ENCODE measurements around the gene TAS1R3.
A peak's percentile ranks its signal among the peaks of the same experiment; 100 is the strongest.

TAS1R3 gene

DNA sequence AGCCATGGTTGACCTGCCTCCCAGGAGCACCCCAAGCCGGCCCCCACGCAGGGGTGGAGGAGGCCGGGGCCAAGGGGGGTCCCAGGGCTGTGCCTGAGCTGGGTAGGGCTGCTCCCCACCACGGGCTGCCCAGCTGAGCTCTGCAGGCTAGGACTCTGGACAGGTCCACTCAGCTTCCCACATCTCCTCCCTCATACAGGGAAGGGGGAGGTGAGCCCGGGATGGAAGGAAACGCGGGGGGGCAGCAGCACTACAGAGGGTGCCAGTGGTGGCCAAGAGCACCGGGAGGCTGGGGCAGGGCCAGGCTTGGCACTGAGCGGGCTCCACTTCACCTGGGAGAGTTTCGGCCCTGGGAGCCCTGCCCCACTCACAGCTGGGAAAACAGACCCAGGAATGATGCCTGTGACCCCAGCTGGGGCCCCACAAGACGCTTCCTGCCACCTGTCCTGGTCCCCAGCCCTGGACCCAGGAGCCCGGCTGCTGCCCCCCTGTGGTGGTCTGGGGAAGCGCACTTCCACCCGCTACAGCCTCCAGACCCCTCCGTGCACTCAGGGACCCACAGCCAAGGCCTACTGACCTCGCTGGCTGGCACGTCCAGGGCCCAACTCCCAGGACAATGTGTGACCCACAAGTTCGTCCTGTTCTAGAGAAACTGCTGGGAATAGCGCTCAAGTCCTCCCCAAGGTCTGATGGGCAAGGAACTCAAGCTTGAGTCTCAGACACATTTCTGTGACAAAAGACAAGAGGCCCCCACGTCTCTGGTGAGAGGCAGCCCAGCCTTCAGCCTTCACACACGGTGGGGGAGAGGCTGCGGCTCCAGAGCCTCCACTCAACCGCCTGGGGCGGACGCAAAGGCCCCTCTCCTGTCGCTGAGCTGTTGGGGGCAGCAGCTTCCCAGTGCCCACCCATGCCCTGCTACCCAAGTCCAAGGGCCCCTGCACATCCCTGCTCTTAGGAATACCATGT lies 40.9 kb downstream of the TAS1R3 start:
- TF ChIP-seq, protein P1, sequence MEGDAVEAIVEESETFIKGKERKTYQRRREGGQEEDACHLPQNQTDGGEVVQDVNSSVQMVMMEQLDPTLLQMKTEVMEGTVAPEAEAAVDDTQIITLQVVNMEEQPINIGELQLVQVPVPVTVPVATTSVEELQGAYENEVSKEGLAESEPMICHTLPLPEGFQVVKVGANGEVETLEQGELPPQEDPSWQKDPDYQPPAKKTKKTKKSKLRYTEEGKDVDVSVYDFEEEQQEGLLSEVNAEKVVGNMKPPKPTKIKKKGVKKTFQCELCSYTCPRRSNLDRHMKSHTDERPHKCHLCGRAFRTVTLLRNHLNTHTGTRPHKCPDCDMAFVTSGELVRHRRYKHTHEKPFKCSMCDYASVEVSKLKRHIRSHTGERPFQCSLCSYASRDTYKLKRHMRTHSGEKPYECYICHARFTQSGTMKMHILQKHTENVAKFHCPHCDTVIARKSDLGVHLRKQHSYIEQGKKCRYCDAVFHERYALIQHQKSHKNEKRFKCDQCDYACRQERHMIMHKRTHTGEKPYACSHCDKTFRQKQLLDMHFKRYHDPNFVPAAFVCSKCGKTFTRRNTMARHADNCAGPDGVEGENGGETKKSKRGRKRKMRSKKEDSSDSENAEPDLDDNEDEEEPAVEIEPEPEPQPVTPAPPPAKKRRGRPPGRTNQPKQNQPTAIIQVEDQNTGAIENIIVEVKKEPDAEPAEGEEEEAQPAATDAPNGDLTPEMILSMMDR (IDR thresholded peaks at IDR 0.05) = peak; percentile 96
- Mint-ChIP-seq H3K27me3 (ENCODE audit: low read depth, poor library complexity) (no peaks in the 10 kb centered on the region), H3K4me3 (peak overlapping the region; percentile 59), H3K9me3 (no peaks in the 10 kb centered on the region), H3K27ac (no peak overlapping the region), H3K36me3 (ENCODE audit: low read depth) (no peaks in the 10 kb centered on the region), H3K4me1 (peaks cover 20% of the 10 kb centered on the region)
- peak; percentile 93 for DNase-seq

DNA sequence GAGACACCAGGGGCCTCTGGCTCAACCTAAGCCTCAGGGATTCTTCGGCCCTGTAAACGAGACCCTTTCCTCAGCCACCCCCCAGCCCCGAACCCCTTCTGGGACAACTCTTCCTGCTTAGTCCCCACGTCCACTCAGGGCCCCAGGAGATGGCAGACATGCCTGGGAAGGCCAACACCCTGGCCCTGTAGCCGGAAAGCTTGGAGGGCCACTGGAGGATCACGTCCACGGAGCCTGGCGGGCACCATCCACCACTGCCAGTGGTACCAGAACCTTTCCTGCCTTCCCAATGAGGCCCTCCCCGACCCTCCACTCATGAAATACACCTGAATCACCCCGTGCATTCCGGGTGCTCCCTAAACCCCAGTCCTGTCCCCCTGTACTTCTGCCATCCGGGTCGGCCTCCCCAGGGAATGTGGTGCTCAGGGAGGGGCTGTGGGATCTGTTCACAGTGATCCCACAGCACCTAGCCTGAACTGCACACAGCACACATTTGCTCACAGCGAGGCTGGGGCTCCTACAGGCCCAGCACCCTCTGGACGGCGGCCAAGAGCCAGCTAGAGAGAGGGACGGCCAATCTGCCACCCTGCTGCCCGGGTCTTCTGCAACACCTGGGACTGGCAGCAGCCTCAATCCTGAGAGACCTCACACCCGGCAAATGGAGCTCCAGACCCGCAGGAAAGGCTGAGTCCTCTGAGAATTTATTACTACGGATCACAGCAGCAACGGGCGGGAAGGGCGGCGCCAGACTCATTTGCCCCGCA lies 42.2 kb downstream of the TAS1R3 start:
- H3K27ac Mint-ChIP-seq = no peak overlapping the region
- peaks cover 20% of the 10 kb centered on the region for H3K4me1 Mint-ChIP-seq
- TF ChIP-seq, protein P1 (IDR thresholded peaks at IDR 0.05) = no peak
- H3K9me3 Mint-ChIP-seq = no peaks in the 10 kb centered on the region
- no peak for DNase-seq
- no peaks in the 10 kb centered on the region for H3K36me3 Mint-ChIP-seq (ENCODE audit: low read depth)
- H3K27me3 Mint-ChIP-seq (ENCODE audit: low read depth, poor library complexity) = no peaks in the 10 kb centered on the region
- H3K4me3 Mint-ChIP-seq = peak overlapping the region; percentile 89

DNA sequence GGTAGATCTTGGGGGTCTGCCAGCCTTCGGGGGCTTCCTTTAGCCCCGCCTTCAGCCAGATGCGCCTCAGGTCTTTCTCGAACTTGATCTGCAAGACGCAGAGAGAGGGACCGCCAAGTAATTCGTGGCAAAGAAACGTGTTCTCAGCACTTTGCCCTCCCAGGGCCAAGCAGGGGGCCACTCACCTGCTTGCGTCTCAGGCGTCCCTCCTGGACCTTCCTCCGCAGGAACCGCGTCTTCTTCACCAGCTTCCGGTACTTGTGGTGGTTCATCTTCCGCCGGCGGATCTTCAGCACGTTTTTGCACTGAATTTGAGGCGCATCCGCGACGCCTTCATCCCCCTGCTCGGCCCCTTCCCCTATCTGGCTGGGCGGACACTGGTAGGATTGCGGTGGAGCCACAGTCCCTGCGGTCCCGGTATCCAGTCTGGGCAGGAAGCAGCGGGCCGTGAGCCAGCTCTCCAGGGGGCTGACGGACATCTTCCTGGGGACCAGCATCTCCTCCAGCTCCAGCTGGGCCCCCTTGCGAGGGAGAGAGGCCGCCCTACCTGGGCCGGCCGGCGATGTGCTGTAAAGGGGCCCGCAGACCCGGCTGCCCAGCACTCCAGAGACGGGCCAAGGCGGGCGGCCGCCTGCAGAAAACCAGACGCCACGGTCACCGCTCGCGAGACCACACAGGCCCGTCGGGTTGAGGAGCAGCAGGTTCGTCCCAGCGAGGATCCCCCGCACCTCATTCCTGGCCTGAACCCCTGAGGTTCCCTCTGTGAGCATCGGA lies 42.9 kb downstream of the TAS1R3 start:
- Mint-ChIP-seq H3K27ac (no peak overlapping the region), H3K4me1 (peaks cover 20% of the 10 kb centered on the region), H3K36me3 (ENCODE audit: low read depth) (no peaks in the 10 kb centered on the region), H3K4me3 (peak overlapping the region; percentile 89), H3K27me3 (ENCODE audit: low read depth, poor library complexity) (no peaks in the 10 kb centered on the region), H3K9me3 (no peaks in the 10 kb centered on the region)
- DNase-seq = no peak
- TF ChIP-seq, protein P1 (IDR thresholded peaks at IDR 0.05) = no peak

DNA sequence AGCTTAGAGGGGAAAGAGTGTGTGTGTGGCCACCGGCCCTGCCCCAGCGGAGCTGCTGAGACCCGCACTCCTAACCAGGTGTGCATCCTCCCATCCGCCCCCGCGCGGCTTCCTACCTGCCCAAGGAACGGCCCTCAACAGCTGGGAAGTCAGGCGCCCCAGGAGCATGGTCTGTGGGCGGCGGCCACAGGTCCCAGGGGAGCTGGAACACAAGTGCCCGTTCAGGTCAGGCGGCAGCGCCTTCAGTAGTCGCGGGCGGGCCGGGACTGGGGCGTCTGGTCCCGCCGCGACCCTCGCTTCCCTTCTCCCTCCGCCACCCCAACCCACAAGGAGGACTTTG lies 43.5 kb downstream of the TAS1R3 start:
- H3K27ac Mint-ChIP-seq = no peak overlapping the region
- H3K36me3 Mint-ChIP-seq (ENCODE audit: low read depth) = no peaks in the 10 kb centered on the region
- no peaks in the 10 kb centered on the region for H3K27me3 Mint-ChIP-seq (ENCODE audit: low read depth, poor library complexity)
- H3K9me3 Mint-ChIP-seq = no peaks in the 10 kb centered on the region
- DNase-seq = peak; percentile 56
- TF ChIP-seq, protein P1 (IDR thresholded peaks at IDR 0.05) = no peak
- H3K4me3 Mint-ChIP-seq = peak overlapping the region; percentile 89
- H3K4me1 Mint-ChIP-seq = peaks cover 20% of the 10 kb centered on the region

DNA sequence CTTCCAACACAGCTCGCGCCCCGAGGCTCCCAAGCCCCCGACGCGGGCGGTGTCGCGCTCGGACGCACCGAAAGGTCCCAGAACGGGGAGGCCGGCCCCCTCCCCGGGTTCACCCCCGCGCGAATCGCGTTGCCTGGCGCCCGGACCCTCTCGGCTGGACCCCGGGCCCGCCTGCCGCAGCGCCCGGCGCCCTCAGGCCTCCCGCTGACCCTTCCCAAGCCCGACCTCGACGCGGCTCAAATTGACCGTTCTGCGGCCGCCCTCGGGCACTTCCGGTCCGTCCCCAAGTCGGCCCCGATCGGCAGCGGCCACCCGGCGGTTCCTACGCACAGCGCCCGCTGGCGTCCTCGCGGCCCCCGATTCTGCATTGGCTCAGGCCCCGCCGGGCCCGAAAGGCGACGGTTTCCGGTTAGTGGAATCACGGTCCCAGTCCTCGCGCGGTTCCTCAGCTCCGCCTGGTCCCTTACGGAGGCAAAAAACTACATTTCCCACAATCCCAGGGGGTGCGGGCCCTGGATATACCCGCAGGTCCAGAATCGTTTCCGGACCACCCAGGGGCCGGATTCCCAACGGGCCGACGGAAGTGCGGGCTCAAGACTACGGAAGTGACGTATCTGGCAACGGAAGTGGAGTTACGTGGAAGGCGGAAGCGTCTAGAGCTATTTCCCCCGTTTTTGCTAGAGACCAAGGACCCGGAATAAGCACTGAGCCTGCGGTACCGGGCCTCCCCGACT lies 44.0 kb downstream of the TAS1R3 start, which contains the start of gene AURKAIP1:
TSS of gene AURKAIP1 (minus strand) at position 279 of the 734 bp plus-strand sequence. CDS start 451 bp downstream, outside the sequence.
- DNase-seq = peak; percentile 97
- no peaks in the 10 kb centered on the region for H3K9me3 Mint-ChIP-seq
- TF ChIP-seq, protein P1 (IDR thresholded peaks at IDR 0.05) = no peak
- peaks cover 20% of the 10 kb centered on the region for H3K4me1 Mint-ChIP-seq
- H3K36me3 Mint-ChIP-seq (ENCODE audit: low read depth) = no peaks in the 10 kb centered on the region
- H3K4me3 Mint-ChIP-seq = peak within 1 kb of the TSS; percentile 89
- H3K27me3 Mint-ChIP-seq (ENCODE audit: low read depth, poor library complexity) = no peaks in the 10 kb centered on the region
- peak within 1 kb of the TSS; percentile 98 for H3K27ac Mint-ChIP-seq

Measured in nephron progenitor cell (in vitro differentiated cells).